ENCODE results near the gene AGBL1.

AGBL1 gene

GRCh38 chr15:86349565-86349964 is 269.9 kb downstream of the AGBL1 start:
- no peak for DNase-seq (ENCODE audit: low read depth, low spot score)
- H3K4me3 ChIP-seq (ENCODE audit: low read depth, low read length): no peak overlapping the region
- in situ Hi-C loops (cut with HindIII; ENCODE audit: low sequenced_read_pairs): no loop called here
- TF ChIP-seq, protein P1, sequence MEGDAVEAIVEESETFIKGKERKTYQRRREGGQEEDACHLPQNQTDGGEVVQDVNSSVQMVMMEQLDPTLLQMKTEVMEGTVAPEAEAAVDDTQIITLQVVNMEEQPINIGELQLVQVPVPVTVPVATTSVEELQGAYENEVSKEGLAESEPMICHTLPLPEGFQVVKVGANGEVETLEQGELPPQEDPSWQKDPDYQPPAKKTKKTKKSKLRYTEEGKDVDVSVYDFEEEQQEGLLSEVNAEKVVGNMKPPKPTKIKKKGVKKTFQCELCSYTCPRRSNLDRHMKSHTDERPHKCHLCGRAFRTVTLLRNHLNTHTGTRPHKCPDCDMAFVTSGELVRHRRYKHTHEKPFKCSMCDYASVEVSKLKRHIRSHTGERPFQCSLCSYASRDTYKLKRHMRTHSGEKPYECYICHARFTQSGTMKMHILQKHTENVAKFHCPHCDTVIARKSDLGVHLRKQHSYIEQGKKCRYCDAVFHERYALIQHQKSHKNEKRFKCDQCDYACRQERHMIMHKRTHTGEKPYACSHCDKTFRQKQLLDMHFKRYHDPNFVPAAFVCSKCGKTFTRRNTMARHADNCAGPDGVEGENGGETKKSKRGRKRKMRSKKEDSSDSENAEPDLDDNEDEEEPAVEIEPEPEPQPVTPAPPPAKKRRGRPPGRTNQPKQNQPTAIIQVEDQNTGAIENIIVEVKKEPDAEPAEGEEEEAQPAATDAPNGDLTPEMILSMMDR (IDR thresholded peaks at IDR 0.05; ENCODE audit: low read depth, low read length): no peak

GRCh38 chr15:86353213-86353612 is 273.5 kb downstream of the AGBL1 start:
- in situ Hi-C loops (cut with HindIII; ENCODE audit: low sequenced_read_pairs): no loop called here
- H3K4me3 ChIP-seq (ENCODE audit: low read depth, low read length): no peak overlapping the region
- TF ChIP-seq, protein P1 (IDR thresholded peaks at IDR 0.05; ENCODE audit: low read depth, low read length): no peak
- DNase-seq (ENCODE audit: low read depth, low spot score): no peak

- TF ChIP-seq, protein P1 (IDR thresholded peaks at IDR 0.05; ENCODE audit: low read depth, low read length): no peak
- DNase-seq (ENCODE audit: low read depth, low spot score): no peak
Observed at GRCh38 chr15:86355361-86355760, 275.7 kb downstream of the AGBL1 start.

DNA sequence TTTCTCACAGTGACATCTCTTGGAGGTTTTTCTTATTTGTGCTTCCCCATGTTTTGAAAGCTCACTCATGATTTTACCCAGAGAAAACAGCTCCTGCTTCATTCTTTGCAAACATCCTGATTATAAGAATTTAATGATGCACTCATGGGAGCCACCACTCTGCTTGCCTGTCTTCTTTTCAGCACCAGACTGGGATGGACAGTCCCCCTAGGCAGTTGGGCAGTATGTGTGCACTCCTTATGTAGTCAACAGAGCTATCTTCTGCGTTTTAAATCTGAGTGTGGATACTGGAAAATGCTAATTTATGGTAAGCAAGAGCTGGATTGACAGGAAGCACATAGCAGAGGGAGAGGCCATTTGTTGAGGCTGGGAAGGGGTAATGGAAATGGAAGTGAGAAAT is 276.1 kb downstream of the AGBL1 start:
- DNase-seq (ENCODE audit: low read depth, low spot score): no peak
- H3K4me3 ChIP-seq (ENCODE audit: low read depth, low read length): no peak overlapping the region
- in situ Hi-C loops (cut with HindIII; ENCODE audit: low sequenced_read_pairs): no loop called here
- TF ChIP-seq, protein P1 (IDR thresholded peaks at IDR 0.05; ENCODE audit: low read depth, low read length): no peak

More at GRCh38 chr15:86355361-86355760, 275.7 kb downstream of the AGBL1 start:
- no peak overlapping the region for H3K4me3 ChIP-seq (ENCODE audit: low read depth, low read length)
- in situ Hi-C loops (cut with HindIII; ENCODE audit: low sequenced_read_pairs): no loop called here

GRCh38 chr15:86362555-86362954 is 282.9 kb downstream of the AGBL1 start:
- peak; percentile 51 for DNase-seq (ENCODE audit: low read depth, low spot score)
- H3K4me3 ChIP-seq (ENCODE audit: low read depth, low read length): no peak overlapping the region
- in situ Hi-C loops (cut with HindIII; ENCODE audit: low sequenced_read_pairs): no loop called here
- TF ChIP-seq, protein P1 (IDR thresholded peaks at IDR 0.05; ENCODE audit: low read depth, low read length): no peak

- TF ChIP-seq, protein P1 (IDR thresholded peaks at IDR 0.05; ENCODE audit: low read depth, low read length): no peak
- DNase-seq (ENCODE audit: low read depth, low spot score): no peak
Observed at GRCh38 chr15:86373147-86373546, 293.5 kb downstream of the AGBL1 start.

More at GRCh38 chr15:86373147-86373546, 293.5 kb downstream of the AGBL1 start:
- in situ Hi-C loops (cut with HindIII; ENCODE audit: low sequenced_read_pairs): no loop called here
- H3K4me3 ChIP-seq (ENCODE audit: low read depth, low read length): no peak overlapping the region

Data from astrocyte of the spinal cord (primary cell).